NCI-H748 (cell line): ENCODE data around the gene THSD7B.

Source experiments
- DNase-seq: peaks from one replicate; lab custom pipeline; 2025; ENCODE audit not compliant: unreplicated experiment; lab: John Stamatoyannopoulos, UW

THSD7B gene

GRCh38 chr2:137345994-137346393 lies 580.6 kb downstream of the THSD7B start:
- DNase-seq = no peak

- peak; percentile 4 for DNase-seq
Measured at GRCh38 chr2:137348301-137348700, 583.0 kb downstream of the THSD7B start.

GRCh38 chr2:137357634-137358033 lies 592.3 kb downstream of the THSD7B start:
- DNase-seq = no peak

GRCh38 chr2:137367361-137367760 lies 602.0 kb downstream of the THSD7B start:
- DNase-seq = no peak

- DNase-seq = peak; percentile 1
Measured at GRCh38 chr2:137369106-137369505, 603.8 kb downstream of the THSD7B start.

GRCh38 chr2:137379186-137379585 lies 613.8 kb downstream of the THSD7B start:
- DNase-seq = no peak

GRCh38 chr2:137380610-137381009 lies 615.3 kb downstream of the THSD7B start:
- DNase-seq = peak; percentile 34

- no peak for DNase-seq
Measured at GRCh38 chr2:137381731-137382130, 616.4 kb downstream of the THSD7B start.

GRCh38 chr2:137383391-137383790 lies 618.0 kb downstream of the THSD7B start:
- peak; percentile 25 for DNase-seq

GRCh38 chr2:137387044-137387443 lies 621.7 kb downstream of the THSD7B start:
- DNase-seq = no peak

GRCh38 chr2:137405496-137405895 lies 640.2 kb downstream of the THSD7B start:
- DNase-seq = no peak

GRCh38 chr2:137411585-137411984 lies 646.2 kb downstream of the THSD7B start:
- no peak for DNase-seq

- DNase-seq = no peak
Measured at GRCh38 chr2:137420744-137421143, 655.4 kb downstream of the THSD7B start.

- no peak for DNase-seq
Measured at GRCh38 chr2:137435162-137435561, 669.8 kb downstream of the THSD7B start.

GRCh38 chr2:137437386-137437785 lies 672.0 kb downstream of the THSD7B start:
- DNase-seq = no peak

GRCh38 chr2:137444970-137445369 lies 679.6 kb downstream of the THSD7B start:
- no peak for DNase-seq

- no peak for DNase-seq
Measured at GRCh38 chr2:137449454-137449853, 684.1 kb downstream of the THSD7B start.

- no peak for DNase-seq
Measured at GRCh38 chr2:137454886-137455285, 689.5 kb downstream of the THSD7B start.

GRCh38 chr2:137467246-137467862 lies 702.0 kb downstream of the THSD7B start:
- DNase-seq = peak; percentile 37

- peak; percentile 8 for DNase-seq
Measured at GRCh38 chr2:137493261-137493660, 727.9 kb downstream of the THSD7B start.

GRCh38 chr2:137500599-137500998 lies 735.3 kb downstream of the THSD7B start:
- no peak for DNase-seq

GRCh38 chr2:137507237-137507636 lies 741.9 kb downstream of the THSD7B start:
- peak; percentile 17 for DNase-seq

GRCh38 chr2:137508739-137509384 lies 743.5 kb downstream of the THSD7B start:
- no peak for DNase-seq
